Measurements from ENCODE around the gene TRIM68. TPM values are rescaled to one million over a fixed set of nuclear protein-coding genes. Genes with fewer than 3 reads are reported as not detected.

TRIM68 gene
- total RNA-seq, 1 donor from 2014 or later = 12.4 TPM

GRCh38 chr11:4593739-4594138 is 14.3 kb downstream of the TRIM68 start, which contains the start of gene OR52I1:
Gene OR52I1 (plus strand): TSS chr11:4594039. CDS start chr11:4594039, 0 bp downstream.
- no peak within 1 kb of the TSS for H3K27ac ChIP-seq
- H3K36me3 ChIP-seq = peaks cover 7% of the 10 kb centered on the region
- no peak within 1 kb of the TSS for H3K4me3 ChIP-seq
- no peaks in the 10 kb centered on the region for H3K27me3 ChIP-seq
- DNase-seq (no peak), ATAC-seq (no peak)
- H3K9me3 ChIP-seq = no peaks in the 10 kb centered on the region
- H3K4me1 ChIP-seq = no peaks in the 10 kb centered on the region
- TF ChIP-seq, protein P1, sequence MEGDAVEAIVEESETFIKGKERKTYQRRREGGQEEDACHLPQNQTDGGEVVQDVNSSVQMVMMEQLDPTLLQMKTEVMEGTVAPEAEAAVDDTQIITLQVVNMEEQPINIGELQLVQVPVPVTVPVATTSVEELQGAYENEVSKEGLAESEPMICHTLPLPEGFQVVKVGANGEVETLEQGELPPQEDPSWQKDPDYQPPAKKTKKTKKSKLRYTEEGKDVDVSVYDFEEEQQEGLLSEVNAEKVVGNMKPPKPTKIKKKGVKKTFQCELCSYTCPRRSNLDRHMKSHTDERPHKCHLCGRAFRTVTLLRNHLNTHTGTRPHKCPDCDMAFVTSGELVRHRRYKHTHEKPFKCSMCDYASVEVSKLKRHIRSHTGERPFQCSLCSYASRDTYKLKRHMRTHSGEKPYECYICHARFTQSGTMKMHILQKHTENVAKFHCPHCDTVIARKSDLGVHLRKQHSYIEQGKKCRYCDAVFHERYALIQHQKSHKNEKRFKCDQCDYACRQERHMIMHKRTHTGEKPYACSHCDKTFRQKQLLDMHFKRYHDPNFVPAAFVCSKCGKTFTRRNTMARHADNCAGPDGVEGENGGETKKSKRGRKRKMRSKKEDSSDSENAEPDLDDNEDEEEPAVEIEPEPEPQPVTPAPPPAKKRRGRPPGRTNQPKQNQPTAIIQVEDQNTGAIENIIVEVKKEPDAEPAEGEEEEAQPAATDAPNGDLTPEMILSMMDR (IDR thresholded peaks at IDR 0.05) = no peak
- intact Hi-C loops (cut with DNase I) = no loop called here

GRCh38 chr11:4589017-4589416 is 19.0 kb downstream of the TRIM68 start:
- intact Hi-C loops (cut with DNase I) = no loop called here
- no peak for ATAC-seq
- Histone ChIP-seq H3K9me3 (no peaks in the 10 kb centered on the region), H3K27me3 (no peaks in the 10 kb centered on the region), H3K4me3 (no peak overlapping the region), H3K27ac (no peak overlapping the region), H3K36me3 (no peaks in the 10 kb centered on the region), H3K4me1 (no peaks in the 10 kb centered on the region)
- TF ChIP-seq, protein P1 (IDR thresholded peaks at IDR 0.05) = no peak
- no peak for DNase-seq

DNA sequence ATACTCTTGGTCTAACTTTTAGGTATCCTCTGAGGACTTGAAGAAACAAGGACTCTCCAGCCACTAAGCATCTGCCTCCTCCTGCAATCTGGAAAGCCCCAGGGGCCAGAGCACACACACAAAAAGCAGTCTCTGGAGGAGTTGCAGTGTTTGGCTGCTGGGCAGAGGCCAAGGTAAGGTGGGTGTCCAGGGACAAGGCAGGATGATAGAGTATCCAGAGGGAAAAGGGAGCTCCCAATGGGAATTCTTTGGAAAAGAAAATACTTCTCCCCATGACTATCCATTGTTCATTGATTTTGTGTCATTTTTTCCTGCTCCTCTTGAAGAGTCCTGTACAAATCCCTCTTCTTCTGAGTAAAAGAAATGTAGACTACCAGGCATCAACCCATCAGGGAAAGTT is 26.6 kb downstream of the TRIM68 start, which contains the start of gene OR52I2:
Gene OR52I2, plus strand, starts transcription at position 301 of the 400 bp plus-strand sequence.
- Histone ChIP-seq H3K4me1 (no peaks in the 10 kb centered on the region), H3K36me3 (no peaks in the 10 kb centered on the region), H3K27me3 (peaks cover 5% of the 10 kb centered on the region), H3K4me3 (no peak within 1 kb of the TSS), H3K9me3 (no peaks in the 10 kb centered on the region), H3K27ac (no peak within 1 kb of the TSS)
- intact Hi-C loops (cut with DNase I) = no loop called here
- ATAC-seq (no peak), DNase-seq (no peak)
- TF ChIP-seq, protein P1 (IDR thresholded peaks at IDR 0.05) = no peak

DNA sequence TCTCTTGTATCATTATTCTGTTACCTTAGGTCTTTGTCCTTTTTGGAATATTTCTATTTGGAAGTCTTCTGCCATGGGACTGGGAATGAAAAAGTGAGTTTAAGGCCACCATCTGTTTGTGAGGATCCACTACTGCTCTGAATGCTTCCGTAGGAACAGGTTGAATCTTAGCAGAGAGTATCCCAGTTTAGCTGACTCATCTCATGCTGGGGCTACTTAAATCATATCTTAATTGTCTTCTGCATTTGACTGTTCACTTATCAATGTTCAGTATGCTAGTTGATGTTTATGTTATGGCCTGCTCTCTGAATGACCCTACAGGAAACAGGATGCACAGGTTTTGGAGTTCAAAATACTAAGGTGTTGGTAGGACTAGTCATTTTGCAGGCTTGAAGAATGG is 27.9 kb downstream of the TRIM68 start:
- DNase-seq (no peak), ATAC-seq (no peak)
- TF ChIP-seq, protein P1 (IDR thresholded peaks at IDR 0.05) = no peak
- Histone ChIP-seq H3K4me3 (no peak overlapping the region), H3K4me1 (no peaks in the 10 kb centered on the region), H3K27ac (no peak overlapping the region), H3K9me3 (no peaks in the 10 kb centered on the region), H3K27me3 (peaks cover 5% of the 10 kb centered on the region), H3K36me3 (no peaks in the 10 kb centered on the region)
- intact Hi-C loops (cut with DNase I) = no loop called here

DNA sequence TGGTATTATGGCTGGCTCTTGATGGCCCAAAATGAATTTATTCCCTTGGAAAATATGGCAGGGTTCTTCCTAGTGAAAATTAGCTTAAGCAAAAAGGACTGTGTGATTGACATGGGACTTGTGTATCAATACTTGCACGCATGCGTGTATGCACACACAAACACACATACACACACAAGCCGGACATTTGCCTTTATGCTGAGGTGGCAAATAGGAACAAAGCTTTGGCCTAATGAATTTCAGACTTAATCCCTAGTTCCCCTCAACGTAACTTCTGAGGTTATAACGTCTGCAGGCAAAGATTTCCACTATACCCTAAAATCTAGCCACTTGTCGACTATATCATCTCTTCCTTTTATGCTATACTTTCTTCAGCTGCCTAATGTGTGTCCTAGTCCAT is 29.4 kb downstream of the TRIM68 start:
- Histone ChIP-seq H3K36me3 (no peaks in the 10 kb centered on the region), H3K9me3 (no peaks in the 10 kb centered on the region), H3K4me3 (no peak overlapping the region), H3K27ac (no peak overlapping the region), H3K4me1 (no peaks in the 10 kb centered on the region), H3K27me3 (peaks cover 5% of the 10 kb centered on the region)
- DNase-seq = no peak
- no peak for ATAC-seq
- intact Hi-C loops (cut with DNase I) = no loop called here
- TF ChIP-seq, protein P1 (IDR thresholded peaks at IDR 0.05) = no peak

- Histone ChIP-seq H3K36me3 (no peaks in the 10 kb centered on the region), H3K9me3 (no peaks in the 10 kb centered on the region), H3K27ac (no peak overlapping the region), H3K4me3 (no peak overlapping the region), H3K27me3 (peaks cover 5% of the 10 kb centered on the region), H3K4me1 (no peaks in the 10 kb centered on the region)
- DNase-seq = no peak
- TF ChIP-seq, protein P1 (IDR thresholded peaks at IDR 0.05) = no peak
- ATAC-seq = no peak
- intact Hi-C loops (cut with DNase I) = no loop called here
These were observed 30.3 kb downstream of the TRIM68 start for GRCh38 chr11:4577761-4578160.
